ENCODE data around the gene TMEM225B. TPM values are rescaled to one million over a fixed set of nuclear protein-coding genes. Genes with fewer than 3 reads are reported as not detected.
"Not testable (repeated sequence)": the region's sequence is repeated elsewhere in the genome, so short reads cannot be mapped to it uniquely, and the experiment has no call there.

The TMEM225B gene
- total RNA-seq, 1 donor from 2014 or later, result 0.91 TPM

- no peaks in the 10 kb centered on the region for H3K27me3 Mint-ChIP-seq
- H3K9me3 Mint-ChIP-seq (ENCODE audit: low read depth), result peaks cover 15% of the 10 kb centered on the region
- H3K4me3 Mint-ChIP-seq (ENCODE audit: low read depth), result no peak overlapping the region
- H3K4me1 Mint-ChIP-seq (ENCODE audit: low read depth), result no peaks in the 10 kb centered on the region
- peaks cover 18% of the 10 kb centered on the region for H3K36me3 Mint-ChIP-seq (ENCODE audit: insufficient read depth)
- H3K27ac Mint-ChIP-seq, result no peak overlapping the region
- no peak for TF ChIP-seq CTCF (IDR thresholded peaks at IDR 0.05; ENCODE audit: unreplicated experiment)
- no peak for DNase-seq (ENCODE audit: low spot score, unreplicated experiment)
Observed at GRCh38 chr7:99648843-99649242, 50.8 kb downstream of the TMEM225B start.

- Mint-ChIP-seq H3K27ac (no peak overlapping the region), H3K4me1 (ENCODE audit: low read depth) (no peaks in the 10 kb centered on the region), H3K4me3 (ENCODE audit: low read depth) (no peak overlapping the region), H3K9me3 (ENCODE audit: low read depth) (peaks cover 7% of the 10 kb centered on the region), H3K36me3 (ENCODE audit: insufficient read depth) (peaks cover 10% of the 10 kb centered on the region), H3K27me3 (no peaks in the 10 kb centered on the region)
- no peak for DNase-seq (ENCODE audit: low spot score, unreplicated experiment)
- TF ChIP-seq CTCF (IDR thresholded peaks at IDR 0.05; ENCODE audit: unreplicated experiment), result no peak
Observed at GRCh38 chr7:99651290-99651689, 53.2 kb downstream of the TMEM225B start.

GRCh38 chr7:99652671-99653070 is 54.6 kb downstream of the TMEM225B start:
- no peak for DNase-seq (ENCODE audit: low spot score, unreplicated experiment)
- no peak for TF ChIP-seq CTCF (IDR thresholded peaks at IDR 0.05; ENCODE audit: unreplicated experiment)
- no peaks in the 10 kb centered on the region for H3K27me3 Mint-ChIP-seq
- H3K36me3 Mint-ChIP-seq (ENCODE audit: insufficient read depth), result peaks cover 17% of the 10 kb centered on the region
- no peak overlapping the region for H3K27ac Mint-ChIP-seq
- no peaks in the 10 kb centered on the region for H3K4me1 Mint-ChIP-seq (ENCODE audit: low read depth)
- H3K4me3 Mint-ChIP-seq (ENCODE audit: low read depth), result no peak overlapping the region
- peaks cover 16% of the 10 kb centered on the region for H3K9me3 Mint-ChIP-seq (ENCODE audit: low read depth)

- H3K27ac Mint-ChIP-seq; DNase-seq (ENCODE audit: low spot score, unreplicated experiment); H3K27me3 Mint-ChIP-seq; H3K4me3 Mint-ChIP-seq (ENCODE audit: low read depth); H3K4me1 Mint-ChIP-seq (ENCODE audit: low read depth): not testable (repeated sequence)
- Mint-ChIP-seq H3K9me3 (ENCODE audit: low read depth) (peaks cover 18% of the 10 kb centered on the region), H3K36me3 (ENCODE audit: insufficient read depth) (peaks cover 21% of the 10 kb centered on the region)
Observed at GRCh38 chr7:99653269-99653668, 55.2 kb downstream of the TMEM225B start.

- Mint-ChIP-seq H3K9me3 (ENCODE audit: low read depth) (peaks cover 20% of the 10 kb centered on the region), H3K27me3 (no peaks in the 10 kb centered on the region), H3K4me1 (ENCODE audit: low read depth) (no peaks in the 10 kb centered on the region), H3K27ac (no peak overlapping the region), H3K4me3 (ENCODE audit: low read depth) (no peak overlapping the region), H3K36me3 (ENCODE audit: insufficient read depth) (peaks cover 22% of the 10 kb centered on the region)
- no peak for TF ChIP-seq CTCF (IDR thresholded peaks at IDR 0.05; ENCODE audit: unreplicated experiment)
- DNase-seq (ENCODE audit: low spot score, unreplicated experiment), result no peak
Observed at GRCh38 chr7:99653754-99654153, 55.7 kb downstream of the TMEM225B start.

GRCh38 chr7:99654626-99655025 is 56.6 kb downstream of the TMEM225B start:
- peaks cover 26% of the 10 kb centered on the region for H3K36me3 Mint-ChIP-seq (ENCODE audit: insufficient read depth)
- not testable (repeated sequence) for H3K27ac Mint-ChIP-seq; DNase-seq (ENCODE audit: low spot score, unreplicated experiment); H3K4me3 Mint-ChIP-seq (ENCODE audit: low read depth); H3K27me3 Mint-ChIP-seq; H3K4me1 Mint-ChIP-seq (ENCODE audit: low read depth)
- peaks cover 24% of the 10 kb centered on the region for H3K9me3 Mint-ChIP-seq (ENCODE audit: low read depth)

GRCh38 chr7:99657879-99658278 is 59.8 kb downstream of the TMEM225B start:
- not testable (repeated sequence) for H3K4me1 Mint-ChIP-seq (ENCODE audit: low read depth); DNase-seq (ENCODE audit: low spot score, unreplicated experiment); H3K27ac Mint-ChIP-seq; H3K4me3 Mint-ChIP-seq (ENCODE audit: low read depth); H3K27me3 Mint-ChIP-seq
- Mint-ChIP-seq H3K9me3 (ENCODE audit: low read depth) (peaks cover 26% of the 10 kb centered on the region), H3K36me3 (ENCODE audit: insufficient read depth) (peaks cover 37% of the 10 kb centered on the region)

Other genes starting within 250 kb of the TMEM225B start
- 27.5 and 28.2 TPM in 2 replicates for gene ARPC1B, start 223.5 kb upstream of the TMEM225B start, total RNA-seq
- gene PDAP1, start 189.7 kb upstream of the TMEM225B start, total RNA-seq, result 128 TPM in 2 replicates
- gene BUD31, start 189.3 kb upstream of the TMEM225B start, total RNA-seq, result 97.2 and 102 TPM in 2 replicates
- 12.0 and 16.8 TPM in 2 replicates for gene PTCD1, start 159.5 kb upstream of the TMEM225B start, total RNA-seq
- gene CPSF4, start 159.3 kb upstream of the TMEM225B start, total RNA-seq, result 77.4 and 86.9 TPM in 2 replicates
- gene ATP5MF, start 132.1 kb upstream of the TMEM225B start, total RNA-seq, result 328 and 330 TPM in 2 replicates
- 26.7 and 27.4 TPM in 2 replicates for gene ZNF789, start 125.4 kb upstream of the TMEM225B start, total RNA-seq
- 23.7 and 24.8 TPM in 2 replicates for gene ZNF394, start 98.0 kb upstream of the TMEM225B start, total RNA-seq
- 14.7 and 15.2 TPM in 2 replicates for gene ZKSCAN5, start 93.6 kb upstream of the TMEM225B start, total RNA-seq
- gene FAM200A, start 46.2 kb upstream of the TMEM225B start, total RNA-seq, result 12.5 and 12.9 TPM in 2 replicates
- gene ZNF655, start 39.6 kb upstream of the TMEM225B start, total RNA-seq, result 70.9 and 72.6 TPM in 2 replicates
- gene ZSCAN25, start 18.7 kb downstream of the TMEM225B start, total RNA-seq, result 26.4 and 27.9 TPM in 2 replicates
- gene CYP3A5, start 81.7 kb downstream of the TMEM225B start, total RNA-seq, result 4.2 and 4.6 TPM in 2 replicates
- not detected in 2 replicates for gene CYP3A7, start 136.9 kb downstream of the TMEM225B start, total RNA-seq
- gene CYP3A4, start 185.9 kb downstream of the TMEM225B start, total RNA-seq, result not detected in 2 replicates
- gene CYP3A43, start 229.7 kb downstream of the TMEM225B start, total RNA-seq, result not detected in 2 replicates

Data from progenitor cell of endocrine pancreas (in vitro differentiated cells).